HG02884 (cell line): ENCODE data around the gene ZNF496.
"Not testable (repeated sequence)": the region's sequence is repeated elsewhere in the genome, so short reads cannot be mapped to it uniquely, and the experiment has no call there.

Experiments
- ATAC-seq: cut with Tn5 transposase; IDR thresholded peaks from one replicate; pipeline ENCODE4 v1.9.1; 2021; ENCODE audit warnings: mild to moderate bottlenecking, moderate library complexity; ENCODE audit not compliant: unreplicated experiment

The ZNF496 gene

DNA sequence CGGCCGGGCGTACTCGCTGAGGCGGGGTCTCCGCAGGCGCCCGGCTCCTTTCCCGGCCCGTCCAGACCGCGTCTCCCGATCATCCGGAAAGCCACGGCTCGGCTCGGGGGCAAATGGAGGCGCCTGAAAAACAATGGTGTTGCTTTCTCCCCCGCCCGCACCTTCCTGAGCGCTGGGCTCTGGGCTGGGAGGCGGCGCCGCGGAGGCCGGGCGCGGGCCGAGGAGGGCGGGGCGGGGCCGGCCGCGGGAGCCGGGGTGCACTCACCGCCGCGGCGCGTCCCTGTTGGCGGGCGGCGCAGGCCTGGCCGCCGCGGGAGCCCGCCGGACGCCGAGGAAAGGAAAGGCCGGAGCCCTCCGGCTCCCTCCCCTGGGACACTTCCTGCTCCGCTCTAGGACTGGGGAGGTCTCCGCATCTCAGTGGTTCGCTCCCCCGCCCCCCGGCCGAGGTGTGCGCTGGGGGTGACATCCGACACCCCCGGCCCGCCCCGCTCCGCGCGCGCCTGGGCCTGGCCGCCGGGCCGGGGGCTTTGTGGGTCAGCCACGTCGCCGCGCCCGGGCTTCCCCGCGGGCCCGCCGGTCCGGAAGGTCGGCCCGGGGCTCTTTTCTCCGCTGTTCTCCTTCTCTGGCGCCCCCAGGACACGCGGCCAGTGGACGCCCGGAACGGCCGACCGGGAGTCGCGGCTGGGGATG lies at the start of gene ZNF496:
TSS of gene ZNF496 (minus strand) at position 343 of the 690 bp plus-strand sequence. CDS start 2,289 bp downstream, outside the sequence.
- ATAC-seq: peak; percentile 64

DNA sequence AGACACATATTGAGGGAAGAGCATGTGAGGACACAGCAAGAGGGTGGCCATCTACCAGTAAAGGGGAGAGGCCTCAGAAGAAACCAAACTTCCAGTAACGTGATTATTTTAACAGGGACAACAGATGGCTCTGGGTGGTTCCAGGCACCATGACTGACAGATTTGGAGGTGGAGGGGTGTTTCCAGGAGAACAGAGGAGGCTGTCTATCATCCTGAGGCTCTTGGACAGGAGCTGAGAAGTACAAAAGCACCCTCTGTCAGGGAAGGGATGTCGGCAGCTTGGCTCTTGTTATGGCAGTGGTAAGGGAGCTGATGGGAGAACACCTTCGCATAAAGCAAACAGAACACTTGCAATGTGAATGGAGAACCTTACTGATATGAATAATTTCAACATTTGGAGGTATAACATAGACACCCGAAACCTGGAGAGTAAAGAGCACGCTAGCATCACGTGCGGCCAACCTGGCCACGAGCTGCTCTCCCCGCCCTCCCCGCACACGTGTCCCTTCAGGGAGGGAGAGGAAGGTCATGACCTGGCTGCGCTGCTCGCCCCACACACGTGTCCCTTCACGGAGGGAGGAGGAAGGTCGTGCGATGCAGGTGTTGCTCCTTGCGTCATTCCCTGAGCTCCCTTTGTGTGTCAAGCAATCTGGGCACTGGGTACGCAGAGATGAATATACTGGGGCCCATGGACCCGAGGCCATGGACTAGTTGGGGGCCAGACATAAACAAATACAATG lies 46.8 kb upstream of the ZNF496 start:
- ATAC-seq: no peak

DNA sequence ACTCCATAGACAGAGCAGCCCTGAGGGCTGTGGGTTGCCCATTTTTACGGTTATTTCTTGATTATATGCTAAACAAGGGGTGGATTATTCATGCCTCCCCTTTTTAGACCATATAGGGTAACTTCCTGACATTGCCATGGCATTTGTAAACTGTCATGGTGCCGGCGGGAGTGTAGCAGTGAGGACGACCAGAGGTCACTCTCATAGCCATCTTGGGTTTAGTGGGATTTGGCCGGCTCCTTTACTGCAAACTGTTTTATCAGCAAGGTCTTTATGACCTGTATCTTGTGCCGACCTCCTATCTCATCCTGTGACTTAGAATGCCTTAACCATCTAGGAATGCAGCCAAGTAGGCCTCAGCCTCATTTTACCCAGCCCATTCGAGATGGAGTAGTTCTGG lies 46.0 kb upstream of the ZNF496 start:
- not testable (repeated sequence) for ATAC-seq

- no peak for ATAC-seq
These were observed 45.0 kb upstream of the ZNF496 start for GRCh38 chr1:247376659-247377058.

GRCh38 chr1:247375747-247376146 lies 44.1 kb upstream of the ZNF496 start:
- no peak for ATAC-seq

DNA sequence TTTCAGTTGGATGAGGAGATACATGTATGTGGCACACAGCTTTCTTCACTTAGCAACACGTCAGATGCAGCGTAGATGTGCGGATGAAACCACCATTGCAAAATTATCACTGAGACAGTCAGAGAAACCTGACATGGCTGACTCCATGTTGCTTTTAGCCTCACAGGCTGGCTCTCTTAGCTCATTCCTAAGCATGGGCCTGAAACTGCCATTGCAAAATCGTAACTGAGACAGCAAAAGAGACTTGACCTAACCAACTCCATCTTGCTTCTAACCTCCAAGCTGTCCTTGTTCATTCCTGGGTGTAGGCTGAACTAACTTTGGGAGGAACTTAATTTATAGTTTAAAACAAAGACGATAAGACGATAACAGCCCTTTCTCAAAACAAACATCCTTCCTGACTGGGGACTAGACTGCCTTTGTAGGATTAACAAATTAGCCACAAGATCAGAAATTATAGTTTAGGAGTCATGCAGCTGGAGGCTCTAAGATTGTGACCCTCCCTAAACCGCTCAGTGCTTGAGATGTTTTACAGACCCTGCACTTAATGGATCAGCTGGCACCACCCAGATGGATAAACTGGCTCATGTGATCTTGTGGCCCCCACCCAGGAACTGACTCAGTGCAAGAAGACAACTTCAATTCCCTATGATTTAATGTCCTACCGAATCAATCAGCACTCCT lies 43.1 kb upstream of the ZNF496 start:
- not testable (repeated sequence) for ATAC-seq

DNA sequence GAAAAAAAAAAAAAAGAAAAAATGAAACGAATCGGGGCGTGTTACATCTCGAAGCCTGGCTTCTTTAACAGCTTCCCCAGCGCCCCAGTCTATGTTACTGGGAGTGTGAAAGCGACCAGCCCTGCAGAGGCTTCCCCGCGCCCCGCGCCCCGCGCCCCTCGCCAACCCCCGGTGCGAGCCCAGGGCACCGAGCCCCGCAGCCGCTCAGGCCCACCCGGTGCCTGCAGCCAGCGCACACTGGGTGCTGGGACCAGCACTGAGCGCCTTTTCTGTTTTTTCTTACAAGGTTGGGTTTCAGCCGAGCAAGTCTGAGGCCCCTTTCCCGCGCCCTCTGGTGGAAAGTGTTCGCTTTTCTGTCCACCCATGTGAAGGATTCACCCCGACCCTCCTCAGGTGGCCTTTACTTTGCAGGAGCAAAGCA lies 42.1 kb upstream of the ZNF496 start:
- peak; percentile 68 for ATAC-seq

GRCh38 chr1:247371801-247372259 lies 40.2 kb upstream of the ZNF496 start:
- ATAC-seq: no peak

GRCh38 chr1:247370786-247371732 lies 39.4 kb upstream of the ZNF496 start:
- ATAC-seq: no peak

DNA sequence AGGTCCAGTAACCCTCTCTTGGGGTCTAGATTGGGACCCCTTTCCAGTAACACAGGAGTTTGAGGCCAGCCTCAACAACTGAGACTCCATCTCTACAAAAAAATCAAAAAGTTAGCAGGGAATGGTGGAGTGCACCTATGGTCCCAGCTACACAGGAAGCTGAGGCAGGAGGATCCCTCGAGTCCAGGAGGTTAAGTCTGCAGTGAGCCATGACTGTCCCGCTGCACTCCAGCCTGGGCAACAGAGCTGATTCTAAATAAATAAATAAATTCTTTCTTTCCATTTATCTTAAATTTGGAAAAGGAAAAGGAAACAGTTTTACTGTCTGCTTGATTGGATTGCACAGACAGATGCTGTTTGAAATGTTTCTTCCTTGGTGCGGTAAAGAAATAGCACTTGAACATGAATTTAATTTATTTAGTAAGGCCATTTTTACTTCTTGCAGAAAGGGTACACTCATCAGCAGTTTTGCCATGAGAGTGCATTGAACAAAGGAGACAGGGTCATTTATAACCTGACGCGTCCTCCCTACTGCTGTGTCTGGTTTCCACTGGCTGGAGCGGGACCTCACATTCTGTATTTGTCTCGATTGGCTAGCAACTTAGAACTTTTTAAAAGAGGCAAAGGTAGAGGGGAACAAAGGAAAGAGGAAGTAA lies 37.0 kb upstream of the ZNF496 start:
- no peak for ATAC-seq

DNA sequence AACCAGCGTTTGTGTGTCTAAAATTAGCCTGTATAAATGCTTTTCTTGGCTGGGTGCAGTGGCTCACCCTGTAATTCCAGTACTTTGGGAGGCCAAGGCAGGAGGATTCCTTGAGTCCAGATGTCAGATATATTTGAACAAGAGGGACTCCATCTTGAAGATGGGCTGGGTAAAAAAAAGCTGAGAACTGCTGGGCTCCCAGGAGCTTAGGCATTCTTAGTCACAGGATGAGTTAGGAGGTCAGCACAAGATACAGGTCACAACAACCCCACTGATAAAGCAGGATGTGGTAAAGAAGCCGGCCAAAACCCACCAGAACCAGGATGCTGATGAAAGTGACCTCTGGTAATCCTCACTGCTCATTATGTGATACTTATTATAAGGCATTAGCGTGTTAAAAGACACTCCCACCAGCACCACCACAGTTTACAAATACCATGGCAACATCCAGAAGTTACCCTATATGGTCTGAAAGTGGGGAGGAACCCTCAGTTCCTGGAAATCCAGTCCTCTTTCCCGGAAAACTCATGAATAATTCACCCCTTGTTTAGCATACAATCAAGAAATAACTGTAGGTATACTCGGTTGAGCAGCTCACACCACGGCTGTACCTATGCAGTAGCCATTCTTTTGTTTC lies 36.2 kb upstream of the ZNF496 start:
- no peak for ATAC-seq

GRCh38 chr1:247366926-247367645 lies 35.4 kb upstream of the ZNF496 start:
- ATAC-seq: no peak

DNA sequence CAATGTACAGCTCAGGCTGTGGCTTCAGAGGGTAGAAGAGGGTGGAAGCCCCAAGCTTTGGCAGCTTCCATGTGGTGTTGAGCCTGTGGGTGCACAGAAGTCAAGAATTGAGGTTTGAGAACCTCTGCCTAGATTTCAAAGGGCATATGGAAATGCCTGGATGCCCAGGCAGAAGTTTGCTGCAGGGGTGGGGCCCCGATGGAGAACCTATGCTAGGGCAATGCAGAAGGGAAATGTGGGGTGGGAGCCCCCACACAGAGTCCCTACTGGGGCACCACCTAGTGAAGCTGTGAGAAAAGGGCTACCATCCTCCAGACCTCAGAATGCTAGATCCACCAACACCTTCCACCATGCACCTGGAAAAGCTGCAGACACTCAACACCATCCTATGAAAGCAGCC lies 34.7 kb upstream of the ZNF496 start:
- ATAC-seq: not testable (repeated sequence)

DNA sequence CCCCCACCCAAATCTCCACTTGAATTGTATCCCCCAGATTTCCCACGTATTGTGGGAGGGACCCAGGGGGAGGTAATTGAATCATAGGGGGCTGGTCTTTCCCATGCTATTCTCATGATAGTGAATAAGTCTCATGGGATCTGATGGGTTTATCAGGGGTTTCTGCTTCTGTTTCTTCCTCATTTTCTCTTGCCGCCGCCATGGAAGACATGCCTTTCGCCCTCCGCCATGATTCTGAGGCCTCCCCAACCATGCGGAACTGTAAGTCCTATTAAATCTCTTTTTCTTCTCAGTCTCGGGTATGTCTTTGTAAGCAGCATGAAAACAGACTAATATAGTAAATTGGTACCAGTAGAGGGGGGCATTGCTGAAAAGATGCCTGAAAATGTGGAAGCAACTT lies 33.4 kb upstream of the ZNF496 start:
- no peak for ATAC-seq

DNA sequence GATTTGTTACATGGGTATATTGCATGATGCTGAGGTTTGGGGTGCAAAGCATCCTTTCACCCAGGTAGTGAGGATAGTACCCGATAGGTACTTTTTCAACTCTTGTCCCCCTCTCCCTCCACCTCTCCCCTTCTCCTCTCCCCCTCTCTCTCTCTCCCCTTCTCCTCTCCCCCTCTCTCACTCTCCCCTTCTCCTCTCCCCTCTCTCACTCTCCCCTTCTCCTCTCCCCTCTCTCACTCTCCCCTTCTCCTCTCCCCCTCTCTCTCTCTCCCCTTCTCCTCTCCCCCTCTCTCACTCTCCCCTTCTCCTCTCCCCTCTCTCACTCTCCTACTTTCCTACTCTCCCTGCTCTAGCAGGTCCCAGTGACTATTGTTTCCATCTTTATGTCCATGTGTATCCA lies 31.3 kb upstream of the ZNF496 start:
- ATAC-seq: not testable (repeated sequence)

DNA sequence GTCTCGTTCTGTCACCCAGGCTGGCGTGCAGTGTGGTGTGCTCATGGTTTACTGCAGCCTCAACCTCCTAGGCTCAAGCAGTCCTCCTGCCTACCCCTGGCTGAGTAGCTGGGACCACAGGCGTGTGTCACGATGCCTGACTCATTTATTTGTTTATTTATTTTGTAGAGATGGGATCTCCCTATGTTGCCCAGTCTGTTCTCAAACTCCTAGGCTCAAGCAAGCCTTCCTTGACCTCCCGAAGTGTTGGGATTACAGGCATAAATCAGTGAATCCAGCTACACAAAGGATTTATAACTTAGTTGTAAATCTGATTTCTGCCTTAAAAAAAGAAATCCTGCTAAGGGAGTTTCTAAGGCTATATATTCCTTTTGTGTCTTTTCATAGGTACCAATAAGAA lies 30.5 kb upstream of the ZNF496 start:
- ATAC-seq: no peak

DNA sequence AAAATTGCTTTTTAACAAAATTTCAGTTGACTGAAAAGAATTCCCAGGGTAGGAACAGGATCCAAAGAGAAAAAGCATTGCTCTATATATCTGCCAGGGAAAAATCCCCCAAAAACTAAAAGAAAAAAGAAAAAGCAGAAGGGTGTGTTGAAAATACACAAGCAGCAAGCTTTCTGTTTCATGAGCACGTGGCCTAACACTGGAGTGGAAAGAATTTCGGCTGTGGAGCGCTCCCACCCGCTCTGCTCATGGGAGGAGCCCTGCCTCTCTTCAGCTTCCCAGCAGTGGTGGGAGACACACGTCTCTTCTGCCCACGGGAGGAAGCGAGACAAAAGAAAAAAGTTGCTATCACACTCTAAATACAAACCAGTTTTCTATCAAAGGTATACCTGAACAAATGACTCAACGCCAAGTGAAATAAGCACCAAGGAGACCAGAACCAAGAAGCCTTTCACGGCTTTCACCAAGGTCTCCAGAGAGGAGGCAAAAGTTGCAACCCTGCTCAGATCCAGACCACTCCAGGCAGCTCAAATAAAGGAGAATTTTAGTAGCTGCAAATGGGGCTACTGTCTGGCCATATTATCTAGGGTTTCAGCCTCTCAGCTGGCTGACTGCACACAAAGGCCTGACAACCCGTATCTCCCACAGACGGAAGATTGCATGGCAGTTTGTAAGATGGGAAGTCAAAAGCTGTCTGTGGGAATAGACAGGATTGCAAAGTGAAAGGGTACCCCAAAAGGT lies 29.5 kb upstream of the ZNF496 start:
- ATAC-seq: no peak
